ENCODE measurements around the gene GET4.
"Not testable (repeated sequence)": the region's sequence is repeated elsewhere in the genome, so short reads cannot be mapped to it uniquely, and the experiment has no call there.

The GET4 gene

GRCh38 chr7:922334-923107 lies 46.2 kb downstream of the GET4 start:
- Histone ChIP-seq H3K4me3 (ENCODE audit: low read depth, low read length) (no peak overlapping the region), H3K27ac (ENCODE audit: low read depth, low read length) (no peak overlapping the region), H3K4me1 (ENCODE audit: control insufficient read depth, insufficient read depth, low read length, unreplicated experiment) (peaks cover 7% of the 10 kb centered on the region), H3K36me3 (ENCODE audit: insufficient read depth, low read length) (no peaks in the 10 kb centered on the region), H3K27me3 (ENCODE audit: insufficient read depth, low read length) (no peaks in the 10 kb centered on the region), H2AFZ (ENCODE audit: low read length, unreplicated experiment) (no peak overlapping the region), H3K79me2 (ENCODE audit: control insufficient read depth, insufficient read depth, low read length, unreplicated experiment) (no peaks in the 10 kb centered on the region)

- no peak overlapping the region for H2AFZ ChIP-seq (ENCODE audit: low read length, unreplicated experiment)
- peaks cover 7% of the 10 kb centered on the region for H3K4me1 ChIP-seq (ENCODE audit: control insufficient read depth, insufficient read depth, low read length, unreplicated experiment)
- no peaks in the 10 kb centered on the region for H3K79me2 ChIP-seq (ENCODE audit: control insufficient read depth, insufficient read depth, low read length, unreplicated experiment)
- no peak overlapping the region for H3K4me3 ChIP-seq (ENCODE audit: low read depth, low read length)
- H3K27ac ChIP-seq (ENCODE audit: low read depth, low read length): no peak overlapping the region
- no peaks in the 10 kb centered on the region for H3K36me3 ChIP-seq (ENCODE audit: insufficient read depth, low read length)
- H3K27me3 ChIP-seq (ENCODE audit: insufficient read depth, low read length): no peaks in the 10 kb centered on the region
These were observed 47.0 kb downstream of the GET4 start for GRCh38 chr7:923108-924041.

GRCh38 chr7:924042-924441 lies 47.7 kb downstream of the GET4 start:
- not testable (repeated sequence) for H3K36me3 ChIP-seq (ENCODE audit: insufficient read depth, low read length); H3K79me2 ChIP-seq (ENCODE audit: control insufficient read depth, insufficient read depth, low read length, unreplicated experiment); H3K4me1 ChIP-seq (ENCODE audit: control insufficient read depth, insufficient read depth, low read length, unreplicated experiment); H2AFZ ChIP-seq (ENCODE audit: low read length, unreplicated experiment); H3K4me3 ChIP-seq (ENCODE audit: low read depth, low read length); H3K27me3 ChIP-seq (ENCODE audit: insufficient read depth, low read length); H3K27ac ChIP-seq (ENCODE audit: low read depth, low read length)

- Histone ChIP-seq H3K4me1 (ENCODE audit: control insufficient read depth, insufficient read depth, low read length, unreplicated experiment) (peaks cover 7% of the 10 kb centered on the region), H3K36me3 (ENCODE audit: insufficient read depth, low read length) (no peaks in the 10 kb centered on the region), H3K79me2 (ENCODE audit: control insufficient read depth, insufficient read depth, low read length, unreplicated experiment) (no peaks in the 10 kb centered on the region), H3K27ac (ENCODE audit: low read depth, low read length) (no peak overlapping the region), H3K4me3 (ENCODE audit: low read depth, low read length) (no peak overlapping the region), H3K27me3 (ENCODE audit: insufficient read depth, low read length) (no peaks in the 10 kb centered on the region), H2AFZ (ENCODE audit: low read length, unreplicated experiment) (no peak overlapping the region)
These were observed 48.3 kb downstream of the GET4 start for GRCh38 chr7:924541-925231.

GRCh38 chr7:925601-926000 lies 49.2 kb downstream of the GET4 start:
- no peak overlapping the region for H3K4me3 ChIP-seq (ENCODE audit: low read depth, low read length)
- H3K27me3 ChIP-seq (ENCODE audit: insufficient read depth, low read length): no peaks in the 10 kb centered on the region
- no peak overlapping the region for H3K27ac ChIP-seq (ENCODE audit: low read depth, low read length)
- no peaks in the 10 kb centered on the region for H3K79me2 ChIP-seq (ENCODE audit: control insufficient read depth, insufficient read depth, low read length, unreplicated experiment)
- H3K36me3 ChIP-seq (ENCODE audit: insufficient read depth, low read length): no peaks in the 10 kb centered on the region
- peaks cover 7% of the 10 kb centered on the region for H3K4me1 ChIP-seq (ENCODE audit: control insufficient read depth, insufficient read depth, low read length, unreplicated experiment)
- H2AFZ ChIP-seq (ENCODE audit: low read length, unreplicated experiment): no peak overlapping the region

- no peaks in the 10 kb centered on the region for H3K79me2 ChIP-seq (ENCODE audit: control insufficient read depth, insufficient read depth, low read length, unreplicated experiment)
- H3K4me1 ChIP-seq (ENCODE audit: control insufficient read depth, insufficient read depth, low read length, unreplicated experiment): peaks cover 7% of the 10 kb centered on the region
- H3K4me3 ChIP-seq (ENCODE audit: low read depth, low read length): no peak overlapping the region
- no peaks in the 10 kb centered on the region for H3K36me3 ChIP-seq (ENCODE audit: insufficient read depth, low read length)
- no peaks in the 10 kb centered on the region for H3K27me3 ChIP-seq (ENCODE audit: insufficient read depth, low read length)
- no peak overlapping the region for H3K27ac ChIP-seq (ENCODE audit: low read depth, low read length)
- no peak overlapping the region for H2AFZ ChIP-seq (ENCODE audit: low read length, unreplicated experiment)
These were observed 50.0 kb downstream of the GET4 start for GRCh38 chr7:926061-927030.

- Histone ChIP-seq H3K4me3 (ENCODE audit: low read depth, low read length) (no peak overlapping the region), H2AFZ (ENCODE audit: low read length, unreplicated experiment) (no peak overlapping the region), H3K79me2 (ENCODE audit: control insufficient read depth, insufficient read depth, low read length, unreplicated experiment) (no peaks in the 10 kb centered on the region), H3K27me3 (ENCODE audit: insufficient read depth, low read length) (no peaks in the 10 kb centered on the region), H3K27ac (ENCODE audit: low read depth, low read length) (no peak overlapping the region), H3K36me3 (ENCODE audit: insufficient read depth, low read length) (no peaks in the 10 kb centered on the region), H3K4me1 (ENCODE audit: control insufficient read depth, insufficient read depth, low read length, unreplicated experiment) (peaks cover 7% of the 10 kb centered on the region)
These were observed 50.8 kb downstream of the GET4 start for GRCh38 chr7:927031-927671.

- H3K4me1 ChIP-seq (ENCODE audit: control insufficient read depth, insufficient read depth, low read length, unreplicated experiment): peaks cover 7% of the 10 kb centered on the region
- no peaks in the 10 kb centered on the region for H3K36me3 ChIP-seq (ENCODE audit: insufficient read depth, low read length)
- H2AFZ ChIP-seq (ENCODE audit: low read length, unreplicated experiment): no peak overlapping the region
These were observed 53.0 kb downstream of the GET4 start for GRCh38 chr7:929311-929711.

GRCh38 chr7:930975-931758 lies 54.8 kb downstream of the GET4 start:
- H3K27me3 ChIP-seq (ENCODE audit: insufficient read depth, low read length): no peaks in the 10 kb centered on the region
- H3K4me1 ChIP-seq (ENCODE audit: control insufficient read depth, insufficient read depth, low read length, unreplicated experiment): no peaks in the 10 kb centered on the region
- H3K79me2 ChIP-seq (ENCODE audit: control insufficient read depth, insufficient read depth, low read length, unreplicated experiment): no peaks in the 10 kb centered on the region
- H3K27ac ChIP-seq (ENCODE audit: low read depth, low read length): no peak overlapping the region
- no peaks in the 10 kb centered on the region for H3K36me3 ChIP-seq (ENCODE audit: insufficient read depth, low read length)
- H3K4me3 ChIP-seq (ENCODE audit: low read depth, low read length): no peak overlapping the region
- H2AFZ ChIP-seq (ENCODE audit: low read length, unreplicated experiment): no peak overlapping the region

More at GRCh38 chr7:929311-929711, 53.0 kb downstream of the GET4 start:
- Histone ChIP-seq H3K79me2 (ENCODE audit: control insufficient read depth, insufficient read depth, low read length, unreplicated experiment) (no peaks in the 10 kb centered on the region), H3K4me3 (ENCODE audit: low read depth, low read length) (no peak overlapping the region), H3K27ac (ENCODE audit: low read depth, low read length) (no peak overlapping the region), H3K27me3 (ENCODE audit: insufficient read depth, low read length) (no peaks in the 10 kb centered on the region)
